Measurements from ENCODE around the gene SDHA. TPM values are rescaled to one million over a fixed set of nuclear protein-coding genes. Genes with fewer than 3 reads are reported as not detected.

SDHA gene
- total and polyA plus RNA-seq, 10 donors: 58.6 to 135 (median 107) TPM

DNA sequence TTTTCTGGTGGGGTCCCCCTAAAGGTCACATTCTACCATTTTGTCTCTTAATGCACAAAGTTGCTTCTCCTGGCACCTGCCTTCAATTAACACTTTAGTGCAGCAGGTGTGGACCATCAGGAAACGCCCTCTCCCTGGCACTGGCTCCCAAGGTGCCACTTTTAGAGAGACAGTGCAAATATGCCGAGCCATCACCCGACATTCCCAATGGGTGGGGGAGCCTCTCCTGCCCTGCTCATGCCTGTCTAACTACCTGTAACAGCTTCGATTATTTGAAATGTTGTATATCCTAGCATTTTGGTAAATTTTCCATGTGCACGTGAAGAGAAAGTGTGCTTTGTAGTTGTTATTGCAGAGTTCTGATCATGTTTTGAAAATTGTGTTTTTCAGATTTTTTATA, 40.0 kb upstream of the SDHA start:
- intact Hi-C loops (cut with DNase I; ENCODE audit: low total_unique reads): no loop called here
- Histone ChIP-seq H3K27me3 (replicated peaks in 1 of 7) (peaks cover 0 to 10% (median 0%) of the 10 kb centered on the region in 7 donors), H3K4me1 (no peaks in the 10 kb centered on the region), H3K36me3 (no peaks in the 10 kb centered on the region), H3K27ac (no peak overlapping the region), H3K4me3 (no peak overlapping the region), H3K9me3 (no peaks in the 10 kb centered on the region)
- no peak for DNase-seq
- WGBS, 5 donors: 82 to 93% (median 84%) methylated on average over 5 of the region's 5 CpGs
- no peak for TF ChIP-seq POLR2AphosphoS5 (IDR thresholded peaks at IDR 0.05)
- TF ChIP-seq POLR2A (IDR thresholded peaks at IDR 0.05): no peak
- TF ChIP-seq, protein P1, sequence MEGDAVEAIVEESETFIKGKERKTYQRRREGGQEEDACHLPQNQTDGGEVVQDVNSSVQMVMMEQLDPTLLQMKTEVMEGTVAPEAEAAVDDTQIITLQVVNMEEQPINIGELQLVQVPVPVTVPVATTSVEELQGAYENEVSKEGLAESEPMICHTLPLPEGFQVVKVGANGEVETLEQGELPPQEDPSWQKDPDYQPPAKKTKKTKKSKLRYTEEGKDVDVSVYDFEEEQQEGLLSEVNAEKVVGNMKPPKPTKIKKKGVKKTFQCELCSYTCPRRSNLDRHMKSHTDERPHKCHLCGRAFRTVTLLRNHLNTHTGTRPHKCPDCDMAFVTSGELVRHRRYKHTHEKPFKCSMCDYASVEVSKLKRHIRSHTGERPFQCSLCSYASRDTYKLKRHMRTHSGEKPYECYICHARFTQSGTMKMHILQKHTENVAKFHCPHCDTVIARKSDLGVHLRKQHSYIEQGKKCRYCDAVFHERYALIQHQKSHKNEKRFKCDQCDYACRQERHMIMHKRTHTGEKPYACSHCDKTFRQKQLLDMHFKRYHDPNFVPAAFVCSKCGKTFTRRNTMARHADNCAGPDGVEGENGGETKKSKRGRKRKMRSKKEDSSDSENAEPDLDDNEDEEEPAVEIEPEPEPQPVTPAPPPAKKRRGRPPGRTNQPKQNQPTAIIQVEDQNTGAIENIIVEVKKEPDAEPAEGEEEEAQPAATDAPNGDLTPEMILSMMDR (IDR thresholded peaks at IDR 0.05 in 8 of 11, conservative IDR thresholded peaks at IDR 0.05 in 3 of 11): no peak

- Histone ChIP-seq H3K9me3 (no peaks in the 10 kb centered on the region), H3K36me3 (no peaks in the 10 kb centered on the region), H3K4me1 (no peaks in the 10 kb centered on the region), H3K27ac (no peak overlapping the region), H3K4me3 (no peak overlapping the region), H3K27me3 (replicated peaks in 1 of 7) (peaks cover 0 to 10% (median 0%) of the 10 kb centered on the region in 7 donors)
- no peak for DNase-seq
- TF ChIP-seq, protein P1 (IDR thresholded peaks at IDR 0.05 in 8 of 11, conservative IDR thresholded peaks at IDR 0.05 in 3 of 11): no peak
- TF ChIP-seq POLR2A (IDR thresholded peaks at IDR 0.05): no peak
- TF ChIP-seq POLR2AphosphoS5 (IDR thresholded peaks at IDR 0.05): no peak
- intact Hi-C loops (cut with DNase I; ENCODE audit: low total_unique reads): no loop called here
- WGBS, 5 donors: 84 to 94% (median 86%) methylated on average over 9 of the region's 9 CpGs
Observed at GRCh38 chr5:179401-179800, 38.7 kb upstream of the SDHA start.

GRCh38 chr5:180286-180918, 37.7 kb upstream of the SDHA start:
- Histone ChIP-seq H3K27me3 (replicated peaks in 1 of 7) (peaks cover 0 to 10% (median 0%) of the 10 kb centered on the region in 7 donors), H3K4me1 (no peaks in the 10 kb centered on the region), H3K4me3 (no peak overlapping the region), H3K9me3 (no peaks in the 10 kb centered on the region), H3K36me3 (no peaks in the 10 kb centered on the region), H3K27ac (no peak overlapping the region)
- no peak for DNase-seq
- 68 to 88% (median 73%) methylated on average over 13 of the region's 13 CpGs for WGBS, 5 donors
- intact Hi-C loops (cut with DNase I; ENCODE audit: low total_unique reads): no loop called here
- TF ChIP-seq, protein P1 (IDR thresholded peaks at IDR 0.05 in 8 of 11, conservative IDR thresholded peaks at IDR 0.05 in 3 of 11): no peak
- no peak for TF ChIP-seq POLR2A (IDR thresholded peaks at IDR 0.05)
- no peak for TF ChIP-seq POLR2AphosphoS5 (IDR thresholded peaks at IDR 0.05)

GRCh38 chr5:181160-181559, 37.0 kb upstream of the SDHA start:
- 79 to 88% (median 84%) methylated on average over 9 of the region's 9 CpGs for WGBS, 5 donors
- Histone ChIP-seq H3K27ac (no peak overlapping the region), H3K4me1 (no peaks in the 10 kb centered on the region), H3K9me3 (no peaks in the 10 kb centered on the region), H3K36me3 (no peaks in the 10 kb centered on the region), H3K27me3 (replicated peaks in 1 of 7) (peaks cover 0 to 10% (median 0%) of the 10 kb centered on the region in 7 donors), H3K4me3 (no peak overlapping the region)
- DNase-seq: no peak
- TF ChIP-seq POLR2A (IDR thresholded peaks at IDR 0.05): no peak
- intact Hi-C loops (cut with DNase I; ENCODE audit: low total_unique reads): no loop called here
